HL-60 (cell line): ENCODE results near the gene CHST13.
A peak's percentile ranks its signal among the peaks of the same experiment; 100 is the strongest.

Source experiments
- DNase-seq, 2 experiments: peaks; one replicate each; pipeline ENCODE4 v3.0.0-alpha.2; 2010 to 2020; ENCODE audit warnings: low read depth in 1 of 2, low spot score in 1 of 2
- H3K27ac ChIP-seq: fragments of 250-450 bp; sonication (Bioruptor Pico); replicated peaks from 2 replicates; pipeline ENCODE4 v1.5.1; 2020; ENCODE audit warnings: mild to moderate bottlenecking, moderate library complexity
- H3K27me3 ChIP-seq: fragments of 250-450 bp; sonication (Bioruptor Pico); 2 replicates; pipeline ENCODE4 v1.5.1; 2021; ENCODE audit warnings: mild to moderate bottlenecking, moderate library complexity; ENCODE audit not compliant: insufficient read depth, poor library complexity, severe bottlenecking
- H3K4me3 ChIP-seq: replicated peaks from 2 replicates; pipeline ENCODE4 v1.5.1; 2011; ENCODE audit warnings: mild to moderate bottlenecking, control low read depth, low read length; ENCODE audit not compliant: insufficient read depth
- CTCF ChIP-seq: IDR thresholded peaks from one replicate; pipeline ENCODE4 v1.5.1; 2011; ENCODE audit warnings: low read length, control low read depth, inconsistent platforms; ENCODE audit not compliant: insufficient read depth
- GABPA ChIP-seq: IDR thresholded peaks from 2 replicates; pipeline ENCODE4 v1.6.1; 2012; ENCODE audit warnings: low read depth
- POLR2AphosphoS5 ChIP-seq: IDR thresholded peaks from 2 replicates; pipeline ENCODE4 v1.6.1; 2012; ENCODE audit warnings: low read depth
- REST ChIP-seq: IDR thresholded peaks from 2 replicates; pipeline ENCODE4 v1.6.1; 2012; ENCODE audit warnings: low read depth; ENCODE audit not compliant: insufficient replicate concordance
- SPI1 ChIP-seq: IDR thresholded peaks from 2 replicates; pipeline ENCODE4 v1.6.1; 2012; ENCODE audit warnings: low read depth, mild to moderate bottlenecking, borderline replicate concordance
- long read RNA-seq: library from polyadenylated mRNA; unstranded; transcript quantifications from one replicate; pipeline ENCODE4 v2.0.0, GENCODE V29; 2020

Gene CHST13
- long read RNA-seq, partial matches to known transcripts, result 0 of 9 reads
- long read RNA-seq, other reads (novel, unspliced or antisense), result 9 of 9 reads

GRCh38 chr3:126523745-126524428 lies at the start of gene CHST13:
Gene CHST13, plus strand, starts transcription at chr3:126524155. Its CDS starts 178 bp downstream, at chr3:126524333.
- Histone ChIP-seq H3K27ac (no peak within 1 kb of the TSS), H3K27me3 (no peaks in the 10 kb centered on the region), H3K4me3 (peak within 1 kb of the TSS; percentile 25)
- TF ChIP-seq POLR2AphosphoS5, result no peak
- TF ChIP-seq SPI1, result no peak
- TF ChIP-seq GABPA, result no peak
- no peak for TF ChIP-seq REST
- no peak for TF ChIP-seq CTCF
- DNase-seq, result peak in 1 of 2 experiments; percentile 39

- peak in 1 of 2 experiments; percentile 41 for DNase-seq
Measured at GRCh38 chr3:126474498-126475412, 49.2 kb upstream of the CHST13 start.

GRCh38 chr3:126475413-126476114 lies 48.4 kb upstream of the CHST13 start, which contains the start of gene ZXDC:
Gene ZXDC, minus strand, starts transcription at chr3:126475891. Its CDS starts 26 bp downstream, at chr3:126475865.
- peak; percentile 86 to 88 for DNase-seq
- no peak for TF ChIP-seq SPI1
- peak; percentile 19 for TF ChIP-seq CTCF
- TF ChIP-seq REST, result no peak
- TF ChIP-seq GABPA, result no peak
- 0 out of 2 replicates have a peak, but pooled peaks have one; percentile 51 for TF ChIP-seq POLR2AphosphoS5
- H3K27ac ChIP-seq, result peak within 1 kb of the TSS; percentile 88
- H3K4me3 ChIP-seq, result peak within 1 kb of the TSS; percentile 75
- no peaks in the 10 kb centered on the region for H3K27me3 ChIP-seq

More at GRCh38 chr3:126474498-126475412, 49.2 kb upstream of the CHST13 start:
- TF ChIP-seq POLR2AphosphoS5, result 0 out of 2 replicates have a peak, but pooled peaks have one; percentile 21
- no peak for TF ChIP-seq REST
- no peak for TF ChIP-seq SPI1
- Histone ChIP-seq H3K27ac (peak overlapping the region; percentile 88), H3K4me3 (peak overlapping the region; percentile 75), H3K27me3 (no peaks in the 10 kb centered on the region)
